ENCODE measurements around the gene GRK7. TPM values are rescaled to one million over a fixed set of nuclear protein-coding genes. Genes with fewer than 3 reads are reported as not detected.

Gene GRK7
- total and polyA plus RNA-seq, 2 of the 4 experiments (the other 2 are of a cell fraction): not detected

- Histone ChIP-seq H3K14ac (replicated peaks; ENCODE audit: low read depth, low read length) (no peak overlapping the region), H2BK120ac (ENCODE audit: low read depth, low read length) (no peak overlapping the region), H4K91ac (ENCODE audit: insufficient read depth, low read depth, low read length) (no peak overlapping the region), H3K9ac (ENCODE audit: low read depth, low read length) (no peak overlapping the region), H4K5ac (ENCODE audit: low read depth, low read length) (no peak overlapping the region), H2AK5ac (ENCODE audit: low read depth, low read length) (no peak overlapping the region), H3K18ac (ENCODE audit: low read depth, low read length) (no peak overlapping the region), H3K4me2 (ENCODE audit: low read depth, low read length) (no peak overlapping the region), H2AK9ac (replicated peaks; ENCODE audit: low read depth, low read length, poor library complexity) (no peak overlapping the region), H3K27me3 (ENCODE audit: control insufficient read depth, insufficient read depth, low read length) (no peaks in the 10 kb centered on the region), H2BK5ac (ENCODE audit: low read depth, low read length, poor library complexity, severe bottlenecking) (no peak overlapping the region), H3K23ac (ENCODE audit: low read depth, low read length) (no peak overlapping the region), H3K79me1 (ENCODE audit: low read depth in 1 of 2, low read length in 2 of 2) (peaks cover 3% of the 10 kb centered on the region in 2 experiments; a peak in 1 of 4 replicates), H2BK20ac (ENCODE audit: low read depth, low read length) (no peak overlapping the region), H3K9me3 (ENCODE audit: control insufficient read depth, insufficient read depth, low read length) (no peaks in the 10 kb centered on the region), H3K27ac (ENCODE audit: insufficient read depth, low read length) (no peak overlapping the region), H2AFZ (replicated peaks; ENCODE audit: low read length, poor library complexity) (no peak overlapping the region), H4K8ac (ENCODE audit: low read depth in 2 of 2, low read length in 2 of 2) (no peak overlapping the region), H3K4ac (ENCODE audit: low read depth, low read length) (no peak overlapping the region), H3K56ac (ENCODE audit: extremely low read depth, insufficient read depth, low read length) (no peak overlapping the region), H3K36me3 (ENCODE audit: control insufficient read depth, insufficient read depth, low read length) (peaks cover 5% of the 10 kb centered on the region), H3K4me1 (ENCODE audit: control insufficient read depth, insufficient read depth, low read length) (no peaks in the 10 kb centered on the region), H3K4me3 (ENCODE audit: insufficient read depth, low read depth, low read length) (no peak overlapping the region), H4K20me1 (ENCODE audit: insufficient read depth, low read length) (no peaks in the 10 kb centered on the region), H3K9me1 (ENCODE audit: insufficient read depth, low read length) (no peaks in the 10 kb centered on the region), H2BK15ac (ENCODE audit: low read depth, low read length) (no peak overlapping the region)
- ATAC-seq (ENCODE audit: low read depth) (no peak), DNase-seq (no peak)
- in situ Hi-C loops (cut with MboI; ENCODE audit: low sequenced_read_pairs) (no loop called here), dilution Hi-C loops (cut with HindIII; ENCODE audit: low sequenced_read_pairs, unreplicated experiment) (no loop called here), intact Hi-C loops (cut with micrococcal nuclease) (no loop called here)
- no CpG with 5 or more reads among the region's 3 CpGs for WGBS, 2 experiments (ENCODE audit: extremely low coverage in 2 of 2, insufficient read length in 1 of 2)
- BruUV-seq (replicated peaks): no TSS peak
- ChIA-PET CTCF (interaction anchor here (0.6 kb wide), 1 partner anchor 124 kb away, joined by 3 read pairs; no protein-coding TSS in a partner anchor), POLR2A (ENCODE audit: unreplicated experiment) (no interaction called here)
- no peak for TF ChIP-seq CTCF (conservative IDR thresholded peaks at IDR 0.05; ENCODE audit: low read depth, low read length)
- no peak for TF ChIP-seq MAFK (IDR thresholded peaks at IDR 0.05; ENCODE audit: low read depth, low read length)
- no peak for TF ChIP-seq RCOR1 (IDR thresholded peaks at IDR 0.05; ENCODE audit: insufficient replicate concordance, low read length)
- TF ChIP-seq USF2 (IDR thresholded peaks at IDR 0.05; ENCODE audit: low read depth, low read length): no peak
- TF ChIP-seq ELK1 (IDR thresholded peaks at IDR 0.05; ENCODE audit: borderline replicate concordance, low read depth, low read length): no peak
- no peak for TF ChIP-seq MAZ (IDR thresholded peaks at IDR 0.05; ENCODE audit: borderline replicate concordance, low read depth, low read length)
- TF ChIP-seq RAD21 (IDR thresholded peaks at IDR 0.05; ENCODE audit: low read length): no peak
- no peak for TF ChIP-seq RFX5 (IDR thresholded peaks at IDR 0.05; ENCODE audit: low read depth, low read length)
- TF ChIP-seq BHLHE40 (IDR thresholded peaks at IDR 0.05; ENCODE audit: low read depth, low read length): no peak
- no peak for TF ChIP-seq CHD1 (IDR thresholded peaks at IDR 0.05; ENCODE audit: low read depth, low read length)
Measured at GRCh38 chr3:141753399-141753798, 9.8 kb upstream of the GRK7 start.

All from IMR-90 (cell line).